SK-N-SH (cell line): Measurements from ENCODE around the gene OLR1. TPM values are rescaled to one million over a fixed set of nuclear protein-coding genes. Genes with fewer than 3 reads are reported as not detected.

Source experiments
- CTCF ChIA-PET: fragments of 300-600, 350-600 bp; formaldehyde crosslinking; extraction: SDS; loops from one replicate; lab custom pipeline; 2021; lab: Yijun Ruan, JAX
- POLR2A ChIA-PET: fragments of 350-600 bp; sonication (Branson Sonifier 250); formaldehyde crosslinking; extraction: SDS; loops from one replicate; lab custom pipeline; 2020; ENCODE audit warnings: antibody characterized with exemption, inconsistent platforms; lab: Yijun Ruan, JAX
- DNase-seq: peaks from one replicate; pipeline ENCODE4 v3.0.0; 2012
- H2AFZ ChIP-seq: fragments of 200-600 bp; sonication (generic); 2 replicates; pipeline ENCODE4 v1.8.1; 2016; ENCODE audit warnings: antibody characterized with exemption, mild to moderate bottlenecking, low read depth
- H3F3A ChIP-seq: fragments of 200-600 bp; sonication (generic); replicated peaks from 2 replicates; pipeline ENCODE3; 2016; ENCODE audit warnings: antibody characterized with exemption, mild to moderate bottlenecking; ENCODE audit not compliant: insufficient read depth
- H3K27ac ChIP-seq, 2 experiments: fragments of 200-500 bp in 1 of 2; fragments of 200-600 bp in 1 of 2; sonication (Bioruptor generic) in 1 of 2; sonication (generic), shearing (Covaris generic) in 1 of 2; 2 replicates each; pipeline versions ENCODE4 v1.5.1 to v1.6.1; 2014 to 2016; ENCODE audit warnings: low read depth in 2 of 2, inconsistent platforms in 1 of 2, low read length in 1 of 2, mild to moderate bottlenecking in 1 of 2, mixed read lengths in 1 of 2
- H3K27me3 ChIP-seq: fragments of 200-600 bp; sonication (generic), shearing (Covaris generic); 2 replicates; pipeline ENCODE4 v1.6.1; 2016; ENCODE audit warnings: mixed run types; ENCODE audit not compliant: insufficient read depth
- H3K36me3 ChIP-seq, 2 experiments: fragments of 200-500 bp in 1 of 2; fragments of 200-600 bp in 1 of 2; sonication (Bioruptor generic) in 1 of 2; sonication (generic) in 1 of 2; replicated peaks in 1 of 2; 2 replicates each; pipeline versions ENCODE3 to v1.5.1; 2014 to 2016; ENCODE audit warnings: low read length in 1 of 2, mild to moderate bottlenecking in 1 of 2; ENCODE audit not compliant: insufficient read depth in 2 of 2, control insufficient read depth in 1 of 2
- H3K4me1 ChIP-seq, 2 experiments: fragments of 200-500 bp in 1 of 2; fragments of 200-600 bp in 1 of 2; sonication (Bioruptor generic) in 1 of 2; sonication (generic), shearing (Covaris generic) in 1 of 2; 2 replicates each; pipeline versions ENCODE4 v1.5.1 to v1.6.1; 2014 to 2016; ENCODE audit warnings: low read depth in 1 of 2, low read length in 1 of 2, mixed run types in 1 of 2; ENCODE audit not compliant: insufficient read depth in 2 of 2, control insufficient read depth in 1 of 2
- H3K4me2 ChIP-seq: fragments of 200-600 bp; sonication (generic), shearing (Covaris generic); 2 replicates; pipeline ENCODE4 v1.6.1; 2017; ENCODE audit warnings: mixed run types
- H3K4me3 ChIP-seq, 2 experiments: fragments of 200-500 bp in 1 of 2; fragments of 200-600 bp in 1 of 2; sonication (Bioruptor generic) in 1 of 2; sonication (generic), shearing (Covaris generic) in 1 of 2; 2 replicates each; pipeline versions ENCODE4 v1.5.1 to v1.8.1; 2014 to 2016; ENCODE audit warnings: low read depth in 2 of 2, inconsistent platforms in 1 of 2, low read length in 1 of 2, mild to moderate bottlenecking in 1 of 2, mixed read lengths in 1 of 2, moderate library complexity in 1 of 2
- H3K79me2 ChIP-seq: fragments of 200-600 bp; sonication (generic); 2 replicates; pipeline ENCODE4 v1.8.1; 2017; ENCODE audit warnings: mild to moderate bottlenecking; ENCODE audit not compliant: insufficient read depth
- H3K9ac ChIP-seq: fragments of 200-600 bp; sonication (generic); 2 replicates; pipeline ENCODE4 v1.6.1; 2017; ENCODE audit warnings: mixed run types
- H3K9me2 ChIP-seq: fragments of 200-600 bp; sonication (generic); 2 replicates; pipeline ENCODE4 v1.6.1; 2017; ENCODE audit warnings: mixed run types
- H3K9me3 ChIP-seq: fragments of 200-600 bp; sonication (generic); 2 replicates; pipeline ENCODE4 v1.6.1; 2017; ENCODE audit warnings: mixed run types, mild to moderate bottlenecking, moderate library complexity
- H4K20me1 ChIP-seq: fragments of 200-600 bp; sonication (generic); 2 replicates; pipeline ENCODE4 v1.6.1; 2017; ENCODE audit warnings: mild to moderate bottlenecking, mixed run types; ENCODE audit not compliant: insufficient read depth
- CHD2 ChIP-seq: fragments of 150-350 bp; IDR thresholded peaks from 2 replicates; pipeline ENCODE4 v1.6.1; 2018; ENCODE audit warnings: low read length; ENCODE audit not compliant: partially characterized antibody
- EZH2phosphoT487 ChIP-seq: fragments of 200-600 bp; sonication (generic); IDR thresholded peaks from 2 replicates; pipeline ENCODE4 v1.6.1; 2017; ENCODE audit warnings: low read depth, mixed run types, mild to moderate bottlenecking, antibody characterized with exemption, moderate library complexity, borderline replicate concordance
- FOXJ3 ChIP-seq: sonication (generic); formaldehyde crosslinking; IDR thresholded peaks from 2 replicates; pipeline ENCODE4 v1.5.1; 2020; ENCODE audit warnings: mild to moderate bottlenecking, missing genetic modification reagents
- FOXM1 ChIP-seq: IDR thresholded peaks from 2 replicates; pipeline ENCODE4 v1.4.0; 2012; ENCODE audit warnings: low read depth, mild to moderate bottlenecking
- JUND ChIP-seq: IDR thresholded peaks from 2 replicates; pipeline ENCODE4 v1.4.0; 2012
- MAX ChIP-seq: IDR thresholded peaks from 2 replicates; pipeline ENCODE4 v1.4.0; 2012; ENCODE audit warnings: low read depth
- NFIC ChIP-seq: IDR thresholded peaks from 2 replicates; pipeline ENCODE4 v1.4.0; 2012; ENCODE audit warnings: borderline replicate concordance
- PBX3 ChIP-seq: IDR thresholded peaks from 2 replicates; pipeline ENCODE4; 2012
- RCOR1 ChIP-seq: fragments of 150-350 bp; IDR thresholded peaks from 2 replicates; pipeline ENCODE4 v1.6.1; 2017; ENCODE audit warnings: antibody characterized with exemption, low read length
- RFX5 ChIP-seq: IDR thresholded peaks from 2 replicates; pipeline ENCODE4 v1.6.1; 2012; ENCODE audit warnings: mild to moderate bottlenecking, improper control_type of control experiment, low read length
- SMC3 ChIP-seq: IDR thresholded peaks from 2 replicates; pipeline ENCODE4 v1.6.1; 2012; ENCODE audit warnings: low read depth, low read length, improper control_type of control experiment
- ZBTB33 ChIP-seq: IDR thresholded peaks from 2 replicates; pipeline ENCODE4 v1.4.0; 2012; ENCODE audit warnings: low read depth, borderline replicate concordance
- WGBS: methylation state at CpG from one replicate; pipeline ENCODE4 v1.1.6; 2017; ENCODE audit warnings: low lambda C conversion rate; 5-methylcytosine and 5-hydroxymethylcytosine counted together
- polyA plus RNA-seq, 3 experiments: library from polyadenylated mRNA; depleted of rRNA; stranded (reverse); fragments of >200 nt; gene quantifications; 2 replicates each; pipeline ENCODE4 v1.2.3, GENCODE V29; 2012

OLR1 gene
- polyA plus RNA-seq, 1 of the 3 experiments (the other 2 are of a cell fraction): not detected

GRCh38 chr12:10170216-10170615 lies 1.7 kb downstream of the OLR1 start:
- no peak for TF ChIP-seq FOXM1
- no peak for TF ChIP-seq NFIC
- TF ChIP-seq, all 33 proteins: peak for 0
- POLR2A ChIA-PET: no interaction called here
- WGBS: 15% methylated on average over 5 of the region's 5 CpGs

GRCh38 chr12:10169104-10169503 lies 2.8 kb downstream of the OLR1 start:
- H3K4me1 ChIP-seq: no peaks in the 10 kb centered on the region
- H3K27me3 ChIP-seq: peaks cover 10% of the 10 kb centered on the region; the same call in 1 of the 2 replicates
- H3K27ac ChIP-seq: no peak overlapping the region
- no peak overlapping the region for H3K4me2 ChIP-seq
- ChIA-PET POLR2A (no interaction called here), CTCF (interaction anchor here (1.1 kb wide), 1 partner anchor 11 kb away, joined by 3 read pairs; no protein-coding TSS in a partner anchor)
- H3K9ac ChIP-seq: no peak overlapping the region
- H3K9me3 ChIP-seq: no peaks in the 10 kb centered on the region
- no peaks in the 10 kb centered on the region for H3K9me2 ChIP-seq
- no peak overlapping the region for H2AFZ ChIP-seq
- TF ChIP-seq MAX: no peak
- no peak for TF ChIP-seq NFIC
- TF ChIP-seq ZBTB33: no peak
- TF ChIP-seq RCOR1: no peak
- TF ChIP-seq EZH2phosphoT487: no peak
- TF ChIP-seq JUND: no peak
- TF ChIP-seq FOXJ3 (CRISPR knock-in tag): no peak
- TF ChIP-seq PBX3: no peak
- TF ChIP-seq SMC3: no peak
- no peak for TF ChIP-seq CHD2
- no peak for TF ChIP-seq RFX5
- H3K4me3 ChIP-seq: no peak overlapping the region
- no peak for DNase-seq
- WGBS: 1% methylated on average over 3 of the region's 3 CpGs
- H3K36me3 ChIP-seq: no peaks in the 10 kb centered on the region
- H3K79me2 ChIP-seq: no peaks in the 10 kb centered on the region
- no peaks in the 10 kb centered on the region for H3F3A ChIP-seq
- H4K20me1 ChIP-seq: no peaks in the 10 kb centered on the region

More at GRCh38 chr12:10170216-10170615, 1.7 kb downstream of the OLR1 start:
- H3K27me3 ChIP-seq: peaks cover 10% of the 10 kb centered on the region; the same call in 1 of the 2 replicates
- H3K27ac ChIP-seq: no peak overlapping the region
- CTCF ChIA-PET: interaction anchor here (1.2 kb wide), 1 partner anchor 20 kb away, joined by 4 read pairs; no protein-coding TSS in a partner anchor
- H3K9ac ChIP-seq: no peak overlapping the region
- H3F3A ChIP-seq: no peaks in the 10 kb centered on the region
- no peak overlapping the region for H2AFZ ChIP-seq
- H3K9me3 ChIP-seq: no peaks in the 10 kb centered on the region
- no peaks in the 10 kb centered on the region for H3K36me3 ChIP-seq
- no peak overlapping the region for H3K4me3 ChIP-seq
- no peaks in the 10 kb centered on the region for H3K4me1 ChIP-seq
- no peak overlapping the region for H3K4me2 ChIP-seq
- DNase-seq: no peak
- H3K9me2 ChIP-seq: no peaks in the 10 kb centered on the region
- no peaks in the 10 kb centered on the region for H3K79me2 ChIP-seq
- no peaks in the 10 kb centered on the region for H4K20me1 ChIP-seq
